Middle frontal gyrus (tissue), 1 donor: Measurements from ENCODE around the gene MORC3.
"Not testable (repeated sequence)": the region's sequence is repeated elsewhere in the genome, so short reads cannot be mapped to it uniquely, and the experiment has no call there.

ENCODE experiments used
- DNase-seq: peaks from one replicate; pipeline ENCODE4 v3.0.0-alpha.2; 2015; ENCODE audit warnings: low spot score; ENCODE audit errors: extremely low spot score

The MORC3 gene

DNA sequence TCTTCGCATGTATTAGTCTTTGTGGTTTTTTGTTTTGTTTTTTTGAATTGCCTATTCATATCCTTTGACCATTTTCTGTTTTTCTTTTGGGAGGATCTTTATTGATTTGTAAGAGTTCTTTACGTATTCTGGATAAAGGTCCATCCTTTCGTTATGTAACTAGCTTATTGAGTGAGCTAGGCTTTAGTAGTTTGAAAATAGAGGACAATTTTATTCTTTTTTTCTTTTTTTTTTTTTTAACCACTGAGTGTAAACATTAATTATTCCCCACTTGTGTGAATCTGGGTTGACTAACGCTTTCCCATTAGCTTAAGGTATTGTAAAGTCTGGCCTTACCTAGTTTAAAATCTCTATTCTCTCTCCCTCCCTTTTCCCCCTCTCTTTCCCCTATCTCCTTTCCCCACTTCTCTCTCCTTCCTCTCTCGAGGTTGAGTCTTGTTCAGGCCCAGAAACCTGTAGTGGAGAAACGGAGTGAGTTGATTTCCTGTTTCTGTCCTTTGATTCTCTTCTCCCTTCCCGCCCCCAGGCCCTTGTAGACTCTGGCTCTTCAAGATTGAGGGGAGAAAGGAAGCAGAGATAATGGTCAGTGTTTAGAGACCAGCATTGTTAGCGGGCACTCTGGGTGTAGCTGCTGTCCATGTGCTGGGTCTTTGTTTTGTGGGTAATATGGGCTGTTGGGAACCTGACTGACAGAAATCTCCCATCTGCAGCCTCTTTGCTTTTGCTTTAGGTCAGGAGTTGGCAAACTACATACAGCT is 1.5 kb downstream of the MORC3 start:
- DNase-seq = no peak

DNA sequence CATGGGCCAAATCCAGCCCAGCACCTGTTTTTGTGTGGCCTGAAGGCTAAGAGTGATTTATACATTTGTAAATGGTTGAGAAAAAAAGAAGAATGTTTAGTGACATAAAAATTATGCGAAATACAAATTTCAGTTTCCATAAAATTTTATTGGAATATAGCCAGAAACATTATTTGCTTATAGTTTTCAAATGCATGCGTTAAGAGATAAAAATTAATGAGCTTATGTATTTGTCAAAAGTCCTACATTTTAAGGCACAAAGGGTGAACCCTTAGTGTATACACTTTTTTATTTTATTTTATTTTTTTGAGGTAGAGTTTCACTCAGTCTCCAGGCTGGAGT is 2.1 kb downstream of the MORC3 start:
- DNase-seq = no peak

GRCh38 chr21:36323032-36323431 is 3.0 kb downstream of the MORC3 start:
- DNase-seq = no peak

GRCh38 chr21:36325373-36326010 is 5.5 kb downstream of the MORC3 start:
- DNase-seq = no peak

- no peak for DNase-seq
These were observed 10.9 kb downstream of the MORC3 start for GRCh38 chr21:36330904-36331303.

DNA sequence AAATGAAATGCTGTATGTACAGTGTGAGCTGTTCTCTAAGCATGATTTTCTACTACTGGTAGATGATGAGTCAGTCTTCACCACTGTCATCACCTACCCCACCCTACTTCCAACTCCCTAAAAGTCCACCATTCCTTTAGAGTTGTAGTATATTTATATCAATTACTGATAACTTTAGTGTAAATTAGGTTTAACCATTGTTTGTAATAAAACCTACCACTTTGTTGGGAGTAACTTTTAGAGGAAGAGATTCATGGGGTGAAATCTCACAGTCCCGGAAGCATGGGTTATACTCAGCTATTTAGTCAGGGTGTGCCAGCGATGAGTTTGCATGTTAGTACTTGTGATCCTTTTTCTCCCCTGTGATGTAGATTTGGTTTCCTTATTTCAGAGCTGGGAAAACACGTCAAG is 17.1 kb downstream of the MORC3 start:
- DNase-seq = no peak

DNA sequence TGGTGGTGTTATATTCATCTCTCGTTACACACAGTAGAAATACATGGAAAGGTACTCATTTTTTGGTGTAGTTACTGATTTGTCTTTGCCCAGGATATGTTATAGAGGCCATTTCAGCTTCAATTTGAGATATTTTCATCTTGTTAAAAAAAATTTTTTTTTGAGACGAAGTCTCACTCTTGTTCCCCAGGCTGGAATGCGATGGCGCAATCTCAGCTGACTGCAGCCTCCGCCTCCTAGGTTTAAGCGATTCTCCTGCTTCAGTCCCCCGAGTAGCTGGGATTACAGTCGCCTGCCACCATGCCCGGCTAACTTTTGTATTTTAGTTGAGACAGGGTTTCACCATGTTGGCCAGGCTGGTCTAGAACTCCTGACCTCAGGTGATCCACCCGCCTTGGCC is 19.0 kb downstream of the MORC3 start:
- no peak for DNase-seq

DNA sequence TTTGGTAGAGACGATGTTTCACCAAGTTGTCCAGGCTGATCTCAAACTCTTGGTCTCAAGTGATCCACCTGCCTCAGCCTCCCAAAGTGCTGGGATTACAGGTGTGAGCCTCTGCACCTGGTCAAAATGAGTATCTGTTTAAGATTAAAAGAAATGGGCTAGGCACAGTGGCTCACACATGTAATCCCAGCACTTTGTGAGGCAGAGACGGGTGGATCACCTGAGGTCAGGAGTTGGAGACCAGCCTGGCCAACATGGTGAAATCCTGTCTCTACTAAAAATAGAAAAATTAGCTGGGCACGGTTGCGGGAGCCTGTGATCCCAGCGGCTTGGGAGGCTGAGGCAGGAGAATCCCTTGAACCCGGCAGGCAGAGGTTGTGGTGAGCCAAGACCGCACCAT is 22.6 kb downstream of the MORC3 start:
- DNase-seq = not testable (repeated sequence)

DNA sequence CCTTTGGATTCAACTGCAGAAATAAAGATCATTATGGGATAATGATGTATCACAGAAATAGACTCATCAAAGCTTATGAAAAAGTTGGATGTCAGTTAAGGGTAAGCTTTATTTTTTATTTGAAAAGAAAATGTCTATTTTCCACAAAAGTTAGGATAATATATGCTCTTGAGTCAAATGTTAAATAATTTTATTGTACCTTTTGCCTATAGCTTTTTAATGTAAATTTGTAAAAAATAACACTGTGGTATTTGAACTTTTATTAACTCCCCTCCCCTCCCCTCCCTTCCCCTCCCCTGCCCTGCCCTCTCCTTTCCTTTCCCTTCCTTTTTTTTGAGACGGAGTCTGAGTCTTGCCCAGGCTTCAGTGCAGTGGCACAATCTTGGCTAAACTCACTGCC is 24.9 kb downstream of the MORC3 start:
- no peak for DNase-seq

DNA sequence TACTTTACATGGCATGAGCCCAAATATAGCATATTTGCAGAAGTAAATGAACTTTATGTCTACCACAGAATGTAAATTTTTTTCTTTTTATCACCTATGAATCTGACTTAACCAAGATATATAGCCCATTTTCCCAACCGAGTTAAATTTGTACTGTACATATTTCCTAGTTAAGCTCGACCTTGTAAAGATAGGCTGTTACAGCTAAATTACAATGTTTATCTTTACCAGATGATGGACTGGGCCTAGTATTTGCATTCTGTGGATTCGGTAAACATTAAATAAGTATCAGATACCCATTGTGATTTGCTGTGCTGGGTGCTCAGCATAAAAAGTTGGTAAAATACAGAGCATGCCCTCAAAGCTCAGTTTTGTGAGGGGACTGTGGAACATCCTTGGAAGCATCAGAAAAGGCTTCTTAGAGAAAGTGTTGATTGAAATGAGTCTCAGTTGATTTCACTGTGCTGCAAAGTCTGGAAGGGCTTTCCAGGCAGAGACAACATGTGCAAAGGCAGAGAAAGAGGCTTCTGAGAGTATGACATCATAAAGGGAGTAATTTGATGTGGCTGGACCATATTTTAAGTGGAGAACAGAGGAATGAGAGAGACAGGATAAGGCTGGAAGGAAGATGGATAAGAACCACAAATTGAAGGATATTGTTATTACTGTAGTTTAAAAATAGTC is 27.4 kb downstream of the MORC3 start:
- no peak for DNase-seq

- DNase-seq = no peak
These were observed 27.9 kb downstream of the MORC3 start for GRCh38 chr21:36347962-36348328.

GRCh38 chr21:36349315-36349714 is 29.3 kb downstream of the MORC3 start:
- no peak for DNase-seq

DNA sequence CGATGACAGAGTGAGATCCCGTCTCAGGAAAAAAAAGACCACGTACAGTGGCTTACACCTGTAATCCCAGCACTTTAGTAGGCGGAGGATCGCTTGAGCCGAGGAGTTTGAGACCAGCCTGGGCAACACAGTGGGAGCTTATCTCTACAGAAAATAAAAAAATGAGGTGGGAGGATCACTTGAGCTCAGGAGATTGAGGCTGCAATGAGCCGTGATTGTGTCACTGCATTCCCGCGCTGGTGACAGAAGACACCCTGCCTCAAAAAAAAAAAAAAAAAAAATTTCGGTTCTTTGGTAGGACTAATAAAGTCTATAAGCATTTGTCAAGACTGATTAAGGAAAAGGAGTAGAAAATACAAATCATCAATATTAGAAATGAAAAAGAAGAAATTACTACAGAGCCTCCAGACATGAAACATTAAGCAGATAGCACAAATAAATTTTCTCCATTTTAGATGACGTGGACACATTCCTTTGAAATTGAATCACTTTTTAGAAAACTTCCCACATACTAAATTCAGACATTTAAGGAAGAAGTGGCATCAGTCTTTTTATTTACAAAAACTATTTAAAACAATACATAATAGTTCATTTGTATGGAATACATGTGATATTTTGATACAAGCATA is 30.4 kb downstream of the MORC3 start:
- no peak for DNase-seq

DNA sequence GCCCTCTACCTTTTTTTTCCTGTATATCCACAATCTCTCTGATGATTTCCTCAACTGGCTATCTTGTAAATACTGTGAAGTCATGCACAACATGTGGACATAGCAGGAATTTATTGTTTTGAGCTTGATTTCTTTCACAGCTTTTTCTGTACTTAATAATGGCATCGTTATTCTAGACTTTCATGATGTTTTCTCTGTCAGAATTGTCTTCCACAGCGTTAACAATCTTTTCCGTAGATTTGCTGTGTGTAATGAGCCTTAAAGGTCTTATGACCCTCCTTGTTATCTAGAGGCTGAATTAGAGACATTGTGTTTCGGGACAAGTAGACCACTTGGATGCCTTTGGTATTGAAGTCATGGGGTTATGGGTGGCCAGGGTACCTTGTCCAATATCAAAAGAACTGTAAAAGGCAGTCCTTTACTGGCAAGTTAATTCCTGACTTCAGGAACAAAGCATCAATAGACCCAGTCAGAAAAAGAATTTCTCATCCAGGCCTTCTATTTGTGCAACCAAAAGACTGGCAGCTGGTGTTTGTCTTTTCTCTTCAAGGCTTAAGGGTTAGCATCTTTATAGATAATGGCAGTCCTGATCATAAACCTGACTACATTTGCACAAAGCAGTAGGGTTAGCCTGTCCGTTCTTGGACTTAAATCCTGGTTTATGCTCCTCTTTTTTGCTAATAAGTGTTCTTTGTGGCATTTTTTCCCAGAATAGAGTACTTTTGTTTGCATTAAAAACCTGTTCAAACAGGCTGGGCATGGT is 35.1 kb downstream of the MORC3 start:
- no peak for DNase-seq

- DNase-seq = no peak
These were observed 35.9 kb downstream of the MORC3 start for GRCh38 chr21:36355868-36356267.

DNA sequence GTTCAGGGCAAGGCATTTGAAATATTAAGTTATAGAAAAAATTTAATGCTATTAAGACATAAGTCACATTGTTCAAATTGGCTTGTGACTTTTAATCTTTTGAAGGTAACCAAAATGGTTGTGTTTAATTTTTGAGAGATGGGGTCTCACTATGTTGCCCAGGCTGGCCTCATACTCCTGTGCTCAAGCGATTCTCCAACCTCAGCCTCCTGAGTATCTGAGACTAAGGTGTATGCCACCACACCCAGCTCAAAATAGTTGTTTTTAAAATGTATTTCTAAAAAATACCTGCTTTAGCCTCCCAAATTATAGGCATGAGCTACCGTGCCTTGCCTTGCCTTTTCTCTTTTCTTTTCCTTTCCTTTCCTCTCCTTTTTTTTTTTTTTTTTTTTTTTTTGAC is 39.2 kb downstream of the MORC3 start:
- no peak for DNase-seq

DNA sequence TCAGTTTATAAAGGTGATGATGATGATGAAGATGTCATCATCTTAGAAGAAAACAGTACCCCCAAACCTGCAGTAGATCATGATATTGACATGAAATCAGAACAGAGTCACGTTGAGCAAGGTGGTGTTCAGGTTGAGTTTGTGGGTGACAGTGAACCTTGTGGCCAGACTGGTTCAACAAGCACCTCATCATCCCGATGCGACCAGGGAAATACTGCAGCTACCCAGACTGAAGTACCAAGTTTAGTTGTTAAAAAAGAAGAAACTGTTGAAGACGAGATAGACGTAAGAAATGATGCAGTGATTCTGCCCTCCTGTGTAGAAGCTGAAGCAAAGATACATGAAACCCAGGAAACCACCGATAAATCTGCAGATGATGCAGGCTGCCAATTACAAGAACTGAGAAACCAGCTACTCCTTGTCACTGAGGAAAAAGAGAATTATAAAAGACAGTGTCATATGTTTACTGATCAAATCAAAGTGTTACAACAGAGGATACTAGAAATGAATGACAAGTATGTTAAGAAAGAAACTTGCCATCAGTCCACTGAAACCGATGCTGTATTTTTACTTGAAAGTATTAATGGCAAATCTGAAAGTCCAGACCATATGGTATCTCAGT is 49.2 kb downstream of the MORC3 start:
- DNase-seq = no peak

DNA sequence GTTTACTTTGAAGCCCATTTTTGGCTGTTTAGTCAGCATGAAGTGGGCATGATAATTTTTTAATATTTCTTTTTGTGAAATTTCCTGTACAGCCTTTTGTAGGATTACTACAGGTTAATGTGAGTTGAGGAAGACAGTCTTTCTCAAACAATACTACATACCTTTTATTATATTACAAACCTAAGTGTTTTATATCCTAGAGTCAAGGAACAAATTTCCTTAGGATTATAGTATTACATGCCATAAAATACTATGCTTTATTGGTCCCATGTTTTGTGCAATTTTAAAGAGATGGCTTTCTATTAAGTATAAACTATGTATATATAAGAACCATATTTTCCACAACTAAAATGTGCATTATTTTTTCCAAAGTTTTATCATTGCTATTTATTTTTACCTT is 56.0 kb downstream of the MORC3 start:
- no peak for DNase-seq

- DNase-seq = no peak
These were observed 57.4 kb downstream of the MORC3 start for GRCh38 chr21:36377391-36377842.

- DNase-seq = no peak
These were observed 59.3 kb downstream of the MORC3 start for GRCh38 chr21:36379251-36379650.
